Skeletal muscle tissue (tissue), 4 donors: Measurements from ENCODE around the gene TRRAP. TPM values are rescaled to one million over a fixed set of nuclear protein-coding genes. Genes with fewer than 3 reads are reported as not detected.
A peak's percentile ranks its signal among the peaks of the same experiment; 100 is the strongest.

ENCODE experiments used
- H3K27ac ChIP-seq: one replicate; pipeline ENCODE4 v1.7.0; 2013; ENCODE audit warnings: mild to moderate bottlenecking, low read depth, low read length, inconsistent platforms
- H3K27me3 ChIP-seq, 3 donors: one replicate each; pipeline ENCODE4 v1.7.0; 2013; ENCODE audit warnings: low read length in 3 of 3; ENCODE audit not compliant: control insufficient read depth in 3 of 3, insufficient read depth in 3 of 3
- H3K36me3 ChIP-seq, 3 donors: one replicate each; pipeline ENCODE4 v1.7.0; 2013; ENCODE audit warnings: low read length in 3 of 3; ENCODE audit not compliant: control insufficient read depth in 3 of 3, insufficient read depth in 3 of 3
- H3K4me1 ChIP-seq, 3 donors: one replicate each; pipeline ENCODE4 v1.7.0; 2013; ENCODE audit warnings: low read length in 3 of 3, mild to moderate bottlenecking in 3 of 3; ENCODE audit not compliant: control insufficient read depth in 3 of 3, insufficient read depth in 3 of 3
- H3K4me3 ChIP-seq, 3 donors: one replicate each; pipeline ENCODE4 v1.7.0; 2013; ENCODE audit warnings: low read length in 3 of 3
- H3K9ac ChIP-seq, 3 donors: one replicate each; pipeline ENCODE4 v1.7.0; 2013; ENCODE audit warnings: low read length in 3 of 3, mild to moderate bottlenecking in 3 of 3, moderate library complexity in 2 of 3, low read depth in 1 of 3
- H3K9me3 ChIP-seq, 3 donors: one replicate each; pipeline ENCODE4 v1.7.0; 2013; ENCODE audit warnings: low read length in 3 of 3; ENCODE audit not compliant: control insufficient read depth in 3 of 3
- total RNA-seq: library from RNA; depleted of rRNA; stranded (reverse); fragments of >200 nt; gene quantifications from one replicate; pipeline ENCODE4 v1.2.3, GENCODE V29; 2014
- donor health status: Osteomylitis.

TRRAP gene
- total RNA-seq, 1 donor from 2014 or later, result 20.4 TPM

DNA sequence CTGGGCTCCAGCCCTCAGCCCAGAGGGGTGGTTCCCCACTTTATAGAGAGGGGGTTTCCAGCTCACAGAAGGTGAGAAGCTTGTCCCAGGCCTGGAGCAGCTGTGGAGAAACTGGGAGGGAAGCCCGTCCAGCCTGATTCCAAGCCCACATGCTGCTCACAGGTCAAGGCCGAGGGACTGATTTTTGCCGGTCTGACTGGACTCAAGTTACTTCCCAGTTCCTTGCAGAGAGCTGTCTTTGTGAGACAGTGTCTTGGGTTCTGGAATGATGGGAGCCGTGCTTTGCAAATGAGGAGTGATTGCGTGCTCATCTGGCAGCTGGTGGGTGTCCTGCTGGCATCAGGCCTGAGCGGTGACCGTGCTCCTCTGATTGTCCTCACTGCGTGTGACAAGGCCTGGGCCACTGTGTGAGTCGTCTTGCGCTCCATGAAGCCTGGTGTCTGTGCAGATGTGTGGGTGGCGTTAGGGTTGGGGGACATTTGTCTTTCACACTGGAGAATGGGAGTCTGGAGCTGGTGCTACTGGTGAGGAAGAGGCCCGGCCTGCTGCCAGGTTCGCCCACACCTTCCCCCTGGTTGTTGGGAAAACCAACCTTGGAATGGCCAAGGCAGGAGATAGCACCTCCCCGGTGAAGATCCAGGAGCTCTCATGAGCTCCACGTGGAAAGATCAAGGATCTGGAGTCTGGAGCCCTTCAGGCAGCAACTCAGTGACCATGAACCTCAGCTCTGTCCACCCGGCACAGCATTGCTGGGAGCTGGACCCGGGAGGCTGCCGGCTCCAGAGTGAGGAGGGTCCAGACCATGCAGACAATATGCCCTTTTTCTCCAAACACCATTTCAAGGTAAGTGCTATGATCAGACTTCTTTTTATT is 136.0 kb downstream of the TRRAP start:
- Histone ChIP-seq H3K9ac (no peak overlapping the region), H3K4me1 (no peaks in the 10 kb centered on the region), H3K4me3 (no peak overlapping the region), H3K27me3 (no peaks in the 10 kb centered on the region), H3K36me3 (peaks cover 43 to 58% (median 56%) of the 10 kb centered on the region in 3 donors), H3K27ac (no peak overlapping the region), H3K9me3 (no peaks in the 10 kb centered on the region)

DNA sequence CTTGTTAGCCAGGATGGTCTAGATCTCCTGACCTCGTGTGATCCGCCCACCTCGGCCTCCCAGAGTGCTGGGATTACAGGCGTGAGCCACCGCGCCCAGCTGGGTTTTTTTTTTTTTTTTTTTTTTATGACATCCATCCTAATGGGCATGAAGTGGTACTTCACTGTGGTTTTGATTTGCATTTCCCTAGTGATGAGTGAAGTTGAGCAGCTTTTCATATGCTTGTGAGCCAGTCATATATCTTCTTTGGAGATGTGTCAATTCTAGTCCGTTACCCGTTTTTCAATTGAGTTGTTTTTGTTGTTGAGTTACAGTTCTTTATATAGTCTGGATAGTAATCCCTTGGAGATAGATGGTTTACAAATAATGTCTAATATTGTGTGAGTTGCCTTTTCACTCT is 137.9 kb downstream of the TRRAP start:
- peaks cover 34 to 53% (median 51%) of the 10 kb centered on the region in 3 donors for H3K36me3 ChIP-seq
- no peaks in the 10 kb centered on the region for H3K9me3 ChIP-seq
- no peaks in the 10 kb centered on the region for H3K4me1 ChIP-seq
- H3K9ac ChIP-seq, result no peak overlapping the region
- no peaks in the 10 kb centered on the region for H3K27me3 ChIP-seq
- H3K4me3 ChIP-seq, result no peak overlapping the region
- H3K27ac ChIP-seq, result no peak overlapping the region

DNA sequence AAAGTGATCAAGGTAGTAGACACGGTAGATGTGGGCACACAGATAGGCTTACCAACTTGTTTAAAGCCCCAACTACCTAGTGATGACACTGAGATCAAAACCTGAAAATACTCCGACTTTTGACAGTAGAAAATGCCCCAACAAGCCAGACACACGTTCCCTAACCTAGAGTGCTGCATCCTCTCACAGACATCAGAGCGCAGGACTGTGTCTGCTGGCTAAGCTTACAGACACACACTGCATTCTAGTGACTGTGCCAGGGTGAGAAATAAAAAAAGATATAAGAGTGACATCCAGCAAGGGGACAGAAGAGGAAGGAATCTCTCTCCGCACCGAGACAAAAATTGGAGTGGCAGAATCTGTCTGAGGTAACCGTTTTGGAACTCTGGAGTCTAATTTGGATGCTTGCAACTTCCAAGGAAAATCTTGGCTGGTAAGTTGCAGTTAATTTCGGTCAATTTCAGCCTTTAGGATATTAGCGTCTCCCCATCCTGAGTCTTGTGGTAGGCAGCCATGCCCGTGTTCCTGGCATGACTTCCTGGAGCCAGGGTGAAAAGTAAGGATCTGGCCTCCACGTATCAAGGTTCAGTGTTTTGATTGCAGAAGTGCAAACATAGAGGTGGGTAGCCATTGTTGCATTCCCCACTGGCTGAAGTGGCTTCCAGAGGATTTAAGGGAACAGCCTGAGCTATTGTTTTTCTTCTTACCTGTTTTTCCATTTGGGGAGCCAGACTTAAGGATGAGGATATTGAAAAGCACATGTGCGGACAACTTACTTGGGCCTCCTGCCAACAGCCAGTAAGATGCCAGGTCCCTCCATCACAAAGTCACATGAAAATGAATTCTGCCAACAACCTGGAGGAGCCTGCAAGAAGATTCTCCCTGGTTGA is 141.4 kb downstream of the TRRAP start:
- Histone ChIP-seq H3K27me3 (no peaks in the 10 kb centered on the region), H3K9me3 (no peaks in the 10 kb centered on the region), H3K4me1 (peaks cover 0 to 4% (median 2%) of the 10 kb centered on the region in 3 donors), H3K4me3 (no peak overlapping the region), H3K27ac (no peak overlapping the region), H3K36me3 (peaks cover 3 to 19% (median 18%) of the 10 kb centered on the region in 3 donors), H3K9ac (no peak overlapping the region)

DNA sequence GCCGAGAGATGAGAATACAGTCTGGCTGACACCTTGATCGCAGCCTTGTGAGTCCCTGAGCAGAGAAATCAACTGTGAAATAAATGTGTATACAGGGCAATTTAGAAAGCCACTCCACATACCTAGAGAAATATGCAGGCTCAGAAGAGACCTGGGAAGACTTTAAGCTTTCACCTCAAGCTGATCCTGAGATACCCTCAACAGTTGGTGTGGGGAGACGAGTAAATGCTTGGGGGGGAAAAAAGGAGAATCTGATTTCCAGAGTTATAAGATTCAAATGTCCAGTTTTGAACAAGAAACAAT is 142.0 kb downstream of the TRRAP start:
- Histone ChIP-seq H3K4me3 (no peak overlapping the region), H3K9ac (no peak overlapping the region), H3K27ac (no peak overlapping the region)

DNA sequence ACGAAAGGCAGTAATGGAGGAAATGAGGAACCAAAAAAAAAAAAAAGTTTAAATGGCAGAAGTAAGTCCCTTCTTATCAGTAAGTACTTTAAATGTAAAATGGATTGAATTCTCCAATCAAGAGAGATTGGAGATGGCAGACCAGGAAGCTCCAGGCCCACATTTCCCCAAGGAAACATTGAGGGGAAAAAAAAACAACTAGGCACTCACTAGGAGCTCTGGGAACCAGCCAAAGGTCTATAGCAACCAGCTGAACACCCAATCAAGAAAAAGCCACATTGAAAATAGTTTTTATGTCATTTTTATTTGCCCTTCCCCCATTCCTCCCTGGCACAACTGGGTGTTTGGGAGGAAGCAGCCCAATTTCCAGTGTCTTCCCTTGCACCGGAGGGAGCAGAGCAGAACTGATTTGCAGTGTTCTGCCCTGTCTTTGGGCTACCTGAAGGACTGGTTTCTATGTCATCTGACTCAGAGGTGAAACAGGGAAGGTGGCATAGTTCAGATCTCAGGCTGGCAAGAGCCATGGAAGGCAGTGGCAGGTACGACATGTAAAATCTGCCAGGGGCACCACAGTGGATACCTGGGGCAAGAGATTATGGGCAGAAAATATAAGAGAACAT is 143.7 kb downstream of the TRRAP start:
- Histone ChIP-seq H3K27me3 (no peaks in the 10 kb centered on the region), H3K4me1 (peaks cover 0 to 4% (median 2%) of the 10 kb centered on the region in 3 donors), H3K36me3 (peaks cover 0 to 10% (median 9%) of the 10 kb centered on the region in 3 donors), H3K9ac (no peak overlapping the region), H3K9me3 (no peaks in the 10 kb centered on the region), H3K27ac (no peak overlapping the region), H3K4me3 (no peak overlapping the region)

More for the DNA sequence above, 142.0 kb downstream of the TRRAP start:
- no peaks in the 10 kb centered on the region for H3K9me3 ChIP-seq
- H3K4me1 ChIP-seq, result peaks cover 0 to 4% (median 2%) of the 10 kb centered on the region in 3 donors
- H3K36me3 ChIP-seq, result peaks cover 0 to 16% (median 14%) of the 10 kb centered on the region in 3 donors
- H3K27me3 ChIP-seq, result no peaks in the 10 kb centered on the region

DNA sequence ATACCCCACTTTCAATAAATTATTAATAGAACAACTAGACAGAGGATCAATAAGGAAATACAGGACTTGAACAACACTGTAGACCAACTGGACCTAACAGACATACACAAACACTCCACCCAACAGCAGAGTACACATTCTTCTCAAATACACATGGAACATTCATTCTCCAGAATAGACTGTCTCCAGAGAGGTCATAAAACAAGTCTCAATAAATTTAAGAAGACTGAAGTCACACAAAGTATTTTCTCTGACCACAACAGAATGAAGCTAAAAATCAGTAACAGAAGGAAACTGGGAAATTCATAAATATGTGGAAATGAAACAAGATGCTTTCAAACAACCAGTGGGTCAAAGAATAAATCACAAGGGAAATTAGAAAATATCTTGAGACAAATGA is 145.7 kb downstream of the TRRAP start:
- no peaks in the 10 kb centered on the region for H3K9me3 ChIP-seq
- H3K27ac ChIP-seq, result no peak overlapping the region
- H3K36me3 ChIP-seq, result peaks cover 10 to 25% (median 17%) of the 10 kb centered on the region in 3 donors
- no peak overlapping the region for H3K9ac ChIP-seq
- H3K4me1 ChIP-seq, result peaks cover 0 to 4% (median 2%) of the 10 kb centered on the region in 3 donors
- H3K4me3 ChIP-seq, result no peak overlapping the region
- no peaks in the 10 kb centered on the region for H3K27me3 ChIP-seq

DNA sequence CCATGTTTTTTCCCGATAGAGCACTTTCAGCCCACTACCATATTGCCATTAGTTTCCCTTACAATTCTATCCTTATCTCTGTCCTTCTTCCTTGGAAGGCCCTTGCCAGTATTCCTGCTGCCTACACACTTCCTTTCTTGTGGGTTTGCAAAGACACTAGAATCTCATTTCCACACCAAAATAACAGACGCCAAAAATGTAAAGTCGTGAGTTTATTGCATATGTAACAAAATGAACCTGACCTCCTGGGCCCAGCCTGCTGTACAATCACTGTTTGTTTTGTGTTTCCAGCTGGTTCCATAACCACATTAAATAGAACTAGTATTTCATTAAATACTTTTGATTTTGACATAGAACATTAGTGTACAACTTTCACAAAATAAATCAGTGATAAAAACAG is 148.9 kb downstream of the TRRAP start:
- Histone ChIP-seq H3K36me3 (peaks cover 30 to 37% (median 30%) of the 10 kb centered on the region in 3 donors), H3K4me1 (peaks cover 7 to 19% (median 8%) of the 10 kb centered on the region in 3 donors), H3K27ac (no peak overlapping the region), H3K27me3 (no peaks in the 10 kb centered on the region), H3K9ac (no peak overlapping the region), H3K4me3 (no peak overlapping the region), H3K9me3 (no peaks in the 10 kb centered on the region)

DNA sequence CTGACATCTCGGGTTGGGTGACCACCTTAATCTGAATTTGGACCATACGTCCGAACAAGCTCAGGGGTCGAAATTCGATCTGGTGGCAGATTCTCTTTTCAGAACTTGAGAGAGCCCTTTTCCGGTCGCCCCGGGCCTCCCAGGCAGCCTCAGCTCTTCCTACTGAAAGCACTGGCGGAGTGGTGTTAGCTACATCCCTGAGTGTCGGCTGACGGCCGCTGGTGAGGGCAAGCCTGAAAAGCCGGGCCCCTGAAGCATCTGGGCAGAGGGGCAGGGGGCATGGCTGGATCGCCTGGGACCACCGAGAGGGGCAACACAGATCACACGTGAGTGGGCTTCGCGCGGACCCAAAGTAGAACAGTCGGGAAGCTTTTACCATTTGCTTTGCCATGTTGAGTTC is 149.5 kb downstream of the TRRAP start:
- Histone ChIP-seq H3K9ac (no peak overlapping the region), H3K4me3 (no peak overlapping the region), H3K36me3 (peaks cover 32 to 40% (median 32%) of the 10 kb centered on the region in 3 donors), H3K27ac (no peak overlapping the region), H3K9me3 (no peaks in the 10 kb centered on the region), H3K27me3 (no peaks in the 10 kb centered on the region), H3K4me1 (peaks cover 7 to 17% (median 8%) of the 10 kb centered on the region in 3 donors)

DNA sequence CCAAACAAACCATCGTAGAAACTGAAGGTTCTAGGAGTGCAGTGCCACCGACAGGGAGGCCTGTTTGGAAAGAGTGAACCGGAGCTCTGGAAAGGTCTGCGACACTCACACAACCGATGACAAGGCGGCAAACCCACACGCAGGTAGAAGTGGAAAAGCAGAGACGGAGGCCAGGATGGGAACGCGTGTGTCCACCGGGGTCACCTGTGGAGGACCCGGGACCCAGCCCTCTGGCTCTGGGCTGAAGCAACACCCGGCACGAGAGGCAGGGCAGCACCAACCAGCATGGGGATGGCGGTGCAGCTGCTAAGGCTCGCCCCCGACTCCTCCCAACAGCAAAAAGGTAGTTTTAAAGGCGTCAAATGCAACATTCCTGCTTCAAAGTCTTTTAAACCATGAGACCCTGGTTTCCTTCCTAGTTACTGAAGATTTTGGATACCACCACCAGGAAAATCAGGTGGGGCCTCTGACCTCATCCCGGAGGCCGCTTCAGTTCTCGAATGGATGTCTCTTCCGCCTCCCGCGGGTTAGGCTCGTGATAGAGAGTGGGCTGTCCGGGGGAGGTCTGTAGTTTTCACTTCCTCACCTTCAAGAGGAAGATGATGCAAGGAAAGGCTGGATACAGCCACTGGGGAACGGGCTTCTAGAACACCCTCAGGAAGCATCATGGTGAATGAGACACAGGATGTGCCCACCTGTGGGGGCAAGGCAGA is 150.1 kb downstream of the TRRAP start:
- Histone ChIP-seq H3K9ac (no peak overlapping the region), H3K27me3 (no peaks in the 10 kb centered on the region), H3K9me3 (no peaks in the 10 kb centered on the region), H3K4me1 (peaks cover 7 to 17% (median 8%) of the 10 kb centered on the region in 3 donors), H3K27ac (peak overlapping the region; percentile 11), H3K4me3 (no peak overlapping the region), H3K36me3 (peaks cover 35 to 40% (median 38%) of the 10 kb centered on the region in 3 donors)
